BJ (cell line): ENCODE measurements around the gene SCPEP1. TPM values are rescaled to one million over a fixed set of nuclear protein-coding genes. Genes with fewer than 3 reads are reported as not detected.

Experiments
- CTCF ChIA-PET: fragments of 350-600 bp; formaldehyde crosslinking; extraction: SDS; loops from one replicate; lab custom pipeline; 2021; ENCODE audit warnings: antibody characterized with exemption, inconsistent platforms; lab: Yijun Ruan, JAX
- POLR2A ChIA-PET: fragments of 300-600 bp; sonication (Branson Sonifier 250); formaldehyde crosslinking; extraction: SDS; loops from one replicate; lab custom pipeline; 2021; ENCODE audit warnings: antibody characterized with exemption; lab: Charles Lee
- DNase-seq: peaks from one replicate; pipeline ENCODE4 v3.0.0-alpha.2; 2011; ENCODE audit warnings: low read depth
- H3K27me3 ChIP-seq: 2 replicates; pipeline ENCODE4 v1.6.0; 2011; ENCODE audit warnings: low read length; ENCODE audit not compliant: control insufficient read depth, insufficient read depth
- H3K36me3 ChIP-seq: 2 replicates; pipeline ENCODE4 v1.5.1; 2011; ENCODE audit warnings: low read length; ENCODE audit not compliant: control insufficient read depth, insufficient read depth
- H3K4me3 ChIP-seq: 2 replicates; pipeline ENCODE4 v1.5.1; 2011; ENCODE audit warnings: low read depth, mild to moderate bottlenecking, control low read depth, low read length
- CTCF ChIP-seq: IDR thresholded peaks from 2 replicates; pipeline ENCODE4 v1.5.1; 2011; ENCODE audit warnings: low read depth, mild to moderate bottlenecking, control low read depth, inconsistent platforms, low read length, moderate library complexity; ENCODE audit not compliant: insufficient read depth
- polyA plus RNA-seq: library from polyadenylated mRNA; depleted of rRNA; stranded (reverse); fragments of >200 nt; gene quantifications from 2 replicates; pipeline ENCODE4 v1.2.3, GENCODE V29; 2011

SCPEP1 gene
- polyA plus RNA-seq, 1 experiment = 31.1 TPM

- no peak for DNase-seq
- ChIA-PET CTCF (no interaction called here), POLR2A (no interaction called here)
- Histone ChIP-seq H3K4me3 (no peak overlapping the region), H3K27me3 (no peaks in the 10 kb centered on the region; the same call in 1 of the 2 replicates), H3K36me3 (no peaks in the 10 kb centered on the region)
- TF ChIP-seq CTCF = no peak
Observed at GRCh38 chr17:57032343-57032742, 54.4 kb downstream of the SCPEP1 start.

- no peak for DNase-seq
- peaks cover 2% of the 10 kb centered on the region for H3K27me3 ChIP-seq
- H3K36me3 ChIP-seq = no peaks in the 10 kb centered on the region
- no peak for TF ChIP-seq CTCF
- CTCF ChIA-PET = no interaction called here
- no peak overlapping the region for H3K4me3 ChIP-seq
- POLR2A ChIA-PET = no interaction called here
Observed at GRCh38 chr17:57033296-57033695, 55.4 kb downstream of the SCPEP1 start.

- no peak overlapping the region for H3K4me3 ChIP-seq
- DNase-seq = no peak
- ChIA-PET POLR2A (no interaction called here), CTCF (interaction anchor here (1.1 kb wide), 2 partner anchors 11 to 25 kb away, joined by 3 to 5 read pairs; no protein-coding TSS in a partner anchor)
- H3K27me3 ChIP-seq = peaks cover 4% of the 10 kb centered on the region
- no peak for TF ChIP-seq CTCF
- H3K36me3 ChIP-seq = no peaks in the 10 kb centered on the region
Observed at GRCh38 chr17:57034807-57035754, 57.1 kb downstream of the SCPEP1 start.

- POLR2A ChIA-PET = no interaction called here
- Histone ChIP-seq H3K4me3 (no peak overlapping the region), H3K36me3 (no peaks in the 10 kb centered on the region), H3K27me3 (peaks cover 4% of the 10 kb centered on the region)
- no peak for DNase-seq
- no peak for TF ChIP-seq CTCF
- CTCF ChIA-PET = no interaction called here
Observed at GRCh38 chr17:57035971-57036481, 58.1 kb downstream of the SCPEP1 start.

- peaks cover 4% of the 10 kb centered on the region for H3K27me3 ChIP-seq
- no peaks in the 10 kb centered on the region for H3K36me3 ChIP-seq
- POLR2A ChIA-PET = no interaction called here
- no peak for DNase-seq
- CTCF ChIA-PET = interaction anchor here (1.3 kb wide), 1 partner anchor 11 kb away, joined by 3 read pairs; no protein-coding TSS in a partner anchor
- no peak overlapping the region for H3K4me3 ChIP-seq
- no peak for TF ChIP-seq CTCF
Observed at GRCh38 chr17:57037411-57037810, 59.5 kb downstream of the SCPEP1 start.
